Kidney glomerular epithelial cell (primary cell): Measurements from ENCODE around the gene TMED7.
A peak's percentile ranks its signal among the peaks of the same experiment; 100 is the strongest.
"Not testable (repeated sequence)": the region's sequence is repeated elsewhere in the genome, so short reads cannot be mapped to it uniquely, and the experiment has no call there.

ENCODE experiments used
- DNase-seq: peaks from one replicate; lab custom pipeline; 2025; lab: John Stamatoyannopoulos, UW

The TMED7 gene

GRCh38 chr5:115625579-115626444, at the start of gene TMED7:
TSS of gene TMED7 (minus strand) at chr5:115626036. CDS start at chr5:115625792, 244 bp downstream.
- peak; percentile 98 for DNase-seq

- not testable (repeated sequence) for DNase-seq
Measured at GRCh38 chr5:115674782-115675181, 48.9 kb upstream of the TMED7 start.

GRCh38 chr5:115673596-115673995, 47.8 kb upstream of the TMED7 start:
- no peak for DNase-seq

- no peak for DNase-seq
Measured at GRCh38 chr5:115671939-115672338, 46.1 kb upstream of the TMED7 start.

- no peak for DNase-seq
Measured at GRCh38 chr5:115666023-115666422, 40.2 kb upstream of the TMED7 start.

- no peak for DNase-seq
Measured at GRCh38 chr5:115661563-115661962, 35.7 kb upstream of the TMED7 start.

GRCh38 chr5:115661101-115661500, 35.3 kb upstream of the TMED7 start:
- DNase-seq: no peak

- DNase-seq: no peak
Measured at GRCh38 chr5:115657881-115658233, 32.0 kb upstream of the TMED7 start.

- DNase-seq: no peak
Measured at GRCh38 chr5:115657125-115657880, 31.5 kb upstream of the TMED7 start.

- no peak for DNase-seq
Measured at GRCh38 chr5:115656404-115656803, 30.6 kb upstream of the TMED7 start.

GRCh38 chr5:115655994-115656393, 30.2 kb upstream of the TMED7 start:
- DNase-seq: no peak

GRCh38 chr5:115649541-115649940, 23.7 kb upstream of the TMED7 start:
- DNase-seq: no peak

GRCh38 chr5:115648056-115648455, 22.2 kb upstream of the TMED7 start:
- no peak for DNase-seq

- DNase-seq: not testable (repeated sequence)
Measured at GRCh38 chr5:115645386-115645785, 19.6 kb upstream of the TMED7 start.

- no peak for DNase-seq
Measured at GRCh38 chr5:115644046-115644445, 18.2 kb upstream of the TMED7 start.

- no peak for DNase-seq
Measured at GRCh38 chr5:115641948-115642347, 16.1 kb upstream of the TMED7 start.

- DNase-seq: no peak
Measured at GRCh38 chr5:115640274-115640673, 14.4 kb upstream of the TMED7 start.

- no peak for DNase-seq
Measured at GRCh38 chr5:115639377-115639776, 13.5 kb upstream of the TMED7 start.

GRCh38 chr5:115637507-115637906, 11.7 kb upstream of the TMED7 start:
- DNase-seq: no peak

- no peak for DNase-seq
Measured at GRCh38 chr5:115636008-115636407, 10.2 kb upstream of the TMED7 start.

- DNase-seq: peak; percentile 83
Measured at GRCh38 chr5:115634343-115635132, 8.7 kb upstream of the TMED7 start.

GRCh38 chr5:115629903-115630302, 4.1 kb upstream of the TMED7 start:
- DNase-seq: no peak
